Measurements from ENCODE around the gene TTC28.

- TF ChIP-seq CTCF (IDR thresholded peaks at IDR 0.05): no peak
- no peak for TF ChIP-seq POLR2A (IDR thresholded peaks at IDR 0.05)
These were observed 689.2 kb downstream of the TTC28 start for GRCh38 chr22:27990451-27990840.

Measured in lower leg skin (tissue), 3 donors.